AG10803 (cell line): Measurements from ENCODE around the gene PCDHA13.

ENCODE experiments used
- DNase-seq: peaks from one replicate; pipeline ENCODE4 v3.0.0; 2010; ENCODE audit warnings: low read depth
- H3K4me3 ChIP-seq: 2 replicates; pipeline ENCODE4 v1.5.1; 2011; ENCODE audit warnings: mild to moderate bottlenecking, low read length, control low read depth
- TF ChIP-seq, protein P1 (sequence below): conservative IDR thresholded peaks from 2 replicates; pipeline ENCODE4 v1.5.1; 2011; ENCODE audit warnings: mild to moderate bottlenecking, low read length, control low read depth, inconsistent platforms

Gene PCDHA13

DNA sequence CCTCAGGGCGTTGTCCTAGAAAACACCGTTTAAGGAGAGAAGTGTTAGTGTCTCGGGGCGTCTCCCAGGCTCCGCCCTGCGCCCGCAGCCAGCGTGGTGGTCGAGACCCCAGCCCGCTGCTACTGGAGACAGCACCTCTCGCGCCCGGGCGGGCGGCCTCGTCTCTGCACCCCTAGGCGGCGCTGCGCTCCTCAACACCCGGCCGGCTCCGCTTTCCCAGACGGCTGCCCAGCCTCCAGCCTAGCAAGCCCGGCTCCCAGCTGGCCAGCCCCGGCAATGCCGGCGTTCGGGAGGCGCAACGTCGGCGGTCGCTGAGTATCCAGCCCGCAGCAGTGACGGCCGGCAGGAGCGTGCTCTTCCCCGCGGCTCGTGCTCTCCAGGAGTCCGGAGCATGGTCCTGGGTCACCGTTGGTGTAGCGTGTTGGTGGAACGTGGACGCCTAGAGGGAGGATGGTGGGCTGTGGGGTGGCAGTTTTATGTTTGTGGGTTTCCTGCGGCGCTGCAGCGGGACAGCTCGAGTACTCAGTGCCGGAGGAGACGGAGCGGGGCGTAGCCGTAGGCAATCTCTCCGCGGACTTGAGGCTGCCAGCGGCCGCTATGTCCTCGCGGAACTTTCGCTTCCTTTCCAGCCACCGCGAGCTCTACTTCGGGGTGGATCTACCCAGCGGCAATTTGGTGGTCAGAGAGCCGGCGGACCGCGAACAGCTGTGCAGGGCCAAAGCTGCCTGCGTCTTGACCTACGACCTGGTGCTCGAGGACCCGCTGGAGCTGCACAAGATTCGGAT, 44.7 kb downstream of the PCDHA13 start:
- peak; percentile 30 for DNase-seq
- TF ChIP-seq, protein P1, sequence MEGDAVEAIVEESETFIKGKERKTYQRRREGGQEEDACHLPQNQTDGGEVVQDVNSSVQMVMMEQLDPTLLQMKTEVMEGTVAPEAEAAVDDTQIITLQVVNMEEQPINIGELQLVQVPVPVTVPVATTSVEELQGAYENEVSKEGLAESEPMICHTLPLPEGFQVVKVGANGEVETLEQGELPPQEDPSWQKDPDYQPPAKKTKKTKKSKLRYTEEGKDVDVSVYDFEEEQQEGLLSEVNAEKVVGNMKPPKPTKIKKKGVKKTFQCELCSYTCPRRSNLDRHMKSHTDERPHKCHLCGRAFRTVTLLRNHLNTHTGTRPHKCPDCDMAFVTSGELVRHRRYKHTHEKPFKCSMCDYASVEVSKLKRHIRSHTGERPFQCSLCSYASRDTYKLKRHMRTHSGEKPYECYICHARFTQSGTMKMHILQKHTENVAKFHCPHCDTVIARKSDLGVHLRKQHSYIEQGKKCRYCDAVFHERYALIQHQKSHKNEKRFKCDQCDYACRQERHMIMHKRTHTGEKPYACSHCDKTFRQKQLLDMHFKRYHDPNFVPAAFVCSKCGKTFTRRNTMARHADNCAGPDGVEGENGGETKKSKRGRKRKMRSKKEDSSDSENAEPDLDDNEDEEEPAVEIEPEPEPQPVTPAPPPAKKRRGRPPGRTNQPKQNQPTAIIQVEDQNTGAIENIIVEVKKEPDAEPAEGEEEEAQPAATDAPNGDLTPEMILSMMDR, result peak; percentile 39
- peak overlapping the region; percentile 48 for H3K4me3 ChIP-seq

DNA sequence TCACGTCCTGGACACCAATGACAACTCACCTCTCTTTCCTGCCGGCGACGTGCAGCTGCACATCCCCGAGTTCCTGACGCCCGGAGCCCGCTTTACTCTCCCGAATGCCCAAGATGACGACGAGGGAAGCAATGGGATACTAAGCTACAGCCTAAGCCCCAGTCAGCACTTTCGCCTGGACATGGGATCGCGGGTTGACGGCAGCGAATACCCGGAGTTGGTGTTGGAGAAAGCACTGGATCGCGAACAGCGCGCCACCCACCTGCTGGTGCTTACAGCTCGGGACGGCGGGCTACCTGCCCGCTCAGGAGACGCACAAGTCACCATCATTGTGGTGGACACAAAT, 45.3 kb downstream of the PCDHA13 start:
- H3K4me3 ChIP-seq, result peak overlapping the region; percentile 48

More for the DNA sequence above, 45.3 kb downstream of the PCDHA13 start:
- TF ChIP-seq, protein P1, result no peak
- DNase-seq, result no peak
